ENCODE results near the gene NUP93.
A peak's percentile ranks its signal among the peaks of the same experiment; 100 is the strongest.

The NUP93 gene

GRCh38 chr16:56835320-56835719 is 105.4 kb downstream of the NUP93 start:
- DNase-seq (ENCODE audit: low read depth), result no peak
- no peak for TF ChIP-seq CTCF (IDR thresholded peaks at IDR 0.05; ENCODE audit: low read depth, low read length, missing control alignments)
- in situ Hi-C loops (cut with HindIII; ENCODE audit: low sequenced_read_pairs), result no loop called here
- no peak overlapping the region for H3K4me3 ChIP-seq (ENCODE audit: low read depth, low read length)

GRCh38 chr16:56836410-56837230 is 106.7 kb downstream of the NUP93 start:
- H3K4me3 ChIP-seq (ENCODE audit: low read depth, low read length), result no peak overlapping the region
- no peak for DNase-seq (ENCODE audit: low read depth)
- TF ChIP-seq CTCF (IDR thresholded peaks at IDR 0.05; ENCODE audit: low read depth, low read length, missing control alignments), result no peak
- in situ Hi-C loops (cut with HindIII; ENCODE audit: low sequenced_read_pairs), result no loop called here

GRCh38 chr16:56838622-56839337 is 108.9 kb downstream of the NUP93 start:
- DNase-seq (ENCODE audit: low read depth), result no peak
- in situ Hi-C loops (cut with HindIII; ENCODE audit: low sequenced_read_pairs), result no loop called here
- H3K4me3 ChIP-seq (ENCODE audit: low read depth, low read length), result no peak overlapping the region
- TF ChIP-seq CTCF (IDR thresholded peaks at IDR 0.05; ENCODE audit: low read depth, low read length, missing control alignments), result no peak

GRCh38 chr16:56841233-56841632 is 111.3 kb downstream of the NUP93 start:
- in situ Hi-C loops (cut with HindIII; ENCODE audit: low sequenced_read_pairs), result no loop called here
- peak; percentile 63 for DNase-seq (ENCODE audit: low read depth)
- H3K4me3 ChIP-seq (ENCODE audit: low read depth, low read length), result no peak overlapping the region
- no peak for TF ChIP-seq CTCF (IDR thresholded peaks at IDR 0.05; ENCODE audit: low read depth, low read length, missing control alignments)

GRCh38 chr16:56841659-56842058 is 111.7 kb downstream of the NUP93 start:
- in situ Hi-C loops (cut with HindIII; ENCODE audit: low sequenced_read_pairs), result no loop called here
- H3K4me3 ChIP-seq (ENCODE audit: low read depth, low read length), result no peak overlapping the region
- no peak for TF ChIP-seq CTCF (IDR thresholded peaks at IDR 0.05; ENCODE audit: low read depth, low read length, missing control alignments)
- DNase-seq (ENCODE audit: low read depth), result no peak

GRCh38 chr16:56842133-56842532 is 112.2 kb downstream of the NUP93 start:
- TF ChIP-seq CTCF (IDR thresholded peaks at IDR 0.05; ENCODE audit: low read depth, low read length, missing control alignments), result no peak
- H3K4me3 ChIP-seq (ENCODE audit: low read depth, low read length), result no peak overlapping the region
- in situ Hi-C loops (cut with HindIII; ENCODE audit: low sequenced_read_pairs), result no loop called here
- no peak for DNase-seq (ENCODE audit: low read depth)
